GM12891 (cell line): ENCODE measurements around the gene CALN1.

Experiments used
- POLR2A ChIP-seq: IDR thresholded peaks from 2 replicates; pipeline ENCODE4 v1.6.1; 2011; ENCODE audit warnings: low read depth, low read length, control low read depth
- POLR2AphosphoS5 ChIP-seq: IDR thresholded peaks from 2 replicates; pipeline ENCODE4 v1.6.1; 2011; ENCODE audit warnings: low read depth, low read length, control low read depth
- POU2F2 ChIP-seq: IDR thresholded peaks from 2 replicates; pipeline ENCODE4 v1.6.1; 2011; ENCODE audit warnings: low read depth, mild to moderate bottlenecking, control low read depth, low read length, moderate library complexity
- SPI1 ChIP-seq: IDR thresholded peaks from 2 replicates; pipeline ENCODE4 v1.6.1; 2011; ENCODE audit warnings: low read depth, low read length, control low read depth
- TAF1 ChIP-seq: IDR thresholded peaks from 2 replicates; pipeline ENCODE4 v1.6.1; 2011; ENCODE audit warnings: low read depth, low read length, control low read depth

DNA sequence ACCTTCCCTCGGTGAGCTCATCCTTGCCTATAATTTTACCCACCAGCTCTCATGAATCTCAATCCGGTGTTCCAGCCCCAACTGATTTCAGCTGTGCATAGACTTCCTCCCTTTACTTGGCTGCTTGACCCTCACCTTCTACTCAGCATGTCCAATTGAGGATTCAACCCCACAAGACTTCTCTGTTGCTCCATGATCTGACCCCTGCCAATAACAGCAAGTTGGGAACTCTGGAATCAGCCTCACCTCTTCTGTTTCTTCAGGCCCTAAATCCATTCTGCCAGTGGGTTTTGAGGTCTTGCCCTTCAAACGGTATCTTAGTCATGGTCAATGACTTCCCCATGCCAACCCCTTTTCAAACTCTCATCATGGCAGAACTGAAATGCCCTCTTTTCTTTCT lies 390.4 kb downstream of the CALN1 start:
- no peak for TF ChIP-seq POLR2A
- TF ChIP-seq TAF1, result no peak
- no peak for TF ChIP-seq POLR2AphosphoS5
- TF ChIP-seq POU2F2, result no peak
- TF ChIP-seq SPI1, result no peak
